NCI-H345 (cell line): ENCODE data around the gene PPP2R2B.

Experiments used
- DNase-seq: peaks from one replicate; lab custom pipeline; 2025; lab: John Stamatoyannopoulos, UW

PPP2R2B gene

GRCh38 chr5:146888351-146888978, 9.9 kb upstream of the PPP2R2B start:
- DNase-seq = no peak

GRCh38 chr5:146884066-146884626, 5.6 kb upstream of the PPP2R2B start:
- no peak for DNase-seq

- no peak for DNase-seq
These were observed 5.0 kb upstream of the PPP2R2B start for GRCh38 chr5:146883511-146883910.

GRCh38 chr5:146880966-146881365, 2.4 kb upstream of the PPP2R2B start:
- DNase-seq = no peak

GRCh38 chr5:146877783-146878475, 628 bp downstream of the PPP2R2B start:
- peak; percentile 55 for DNase-seq

- DNase-seq = peak; percentile 40
These were observed 1.3 kb downstream of the PPP2R2B start for GRCh38 chr5:146877178-146877681.

GRCh38 chr5:146873186-146873917, 5.2 kb downstream of the PPP2R2B start:
- no peak for DNase-seq

- DNase-seq = no peak
These were observed 6.4 kb downstream of the PPP2R2B start for GRCh38 chr5:146872188-146872587.

- DNase-seq = no peak
These were observed 10.4 kb downstream of the PPP2R2B start for GRCh38 chr5:146867996-146868708.

- no peak for DNase-seq
These were observed 12.3 kb downstream of the PPP2R2B start for GRCh38 chr5:146866263-146866662.

- no peak for DNase-seq
These were observed 15.9 kb downstream of the PPP2R2B start for GRCh38 chr5:146862641-146863040.

- DNase-seq = no peak
These were observed 18.2 kb downstream of the PPP2R2B start for GRCh38 chr5:146860213-146860893.

- no peak for DNase-seq
These were observed 26.5 kb downstream of the PPP2R2B start for GRCh38 chr5:146852089-146852488.

GRCh38 chr5:146851133-146851532, 27.4 kb downstream of the PPP2R2B start:
- no peak for DNase-seq

- DNase-seq = no peak
These were observed 28.8 kb downstream of the PPP2R2B start for GRCh38 chr5:146849694-146850303.

GRCh38 chr5:146848133-146848532, 30.4 kb downstream of the PPP2R2B start:
- DNase-seq = no peak

GRCh38 chr5:146840016-146840415, 38.5 kb downstream of the PPP2R2B start:
- no peak for DNase-seq

GRCh38 chr5:146836226-146836842, 42.2 kb downstream of the PPP2R2B start:
- no peak for DNase-seq

- DNase-seq = no peak
These were observed 45.4 kb downstream of the PPP2R2B start for GRCh38 chr5:146832985-146833732.

- no peak for DNase-seq
These were observed 50.2 kb downstream of the PPP2R2B start for GRCh38 chr5:146828385-146828784.
